ENCODE data around the gene PPA1. TPM values are rescaled to one million over a fixed set of nuclear protein-coding genes. Genes with fewer than 3 reads are reported as not detected.

The PPA1 gene
- total and polyA plus RNA-seq, 5 donors from 2014 or later, result 54.3 to 232 (median 143) TPM

DNA sequence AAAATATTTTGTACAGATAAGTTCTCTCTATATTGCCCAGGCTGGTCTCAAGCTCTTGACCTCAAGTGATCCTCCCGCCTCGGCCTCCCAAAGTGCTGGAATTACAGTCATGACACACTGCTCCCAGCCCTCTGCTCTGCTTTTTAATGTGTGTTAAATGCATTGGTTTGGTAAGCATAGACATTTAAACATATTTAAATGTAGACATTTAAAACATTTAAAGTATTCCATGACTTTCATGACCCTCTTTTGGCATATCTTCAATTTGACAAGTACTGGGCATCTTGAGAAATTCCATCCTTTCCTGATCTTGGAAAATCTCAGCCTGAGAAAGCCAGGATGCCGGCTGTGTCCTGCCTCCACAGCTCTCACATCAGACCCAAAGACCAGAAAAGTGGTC, 57.7 kb downstream of the PPA1 start:
- H3K27ac ChIP-seq (ENCODE audit: insufficient read depth, low read length, poor library complexity, severe bottlenecking), result no peak overlapping the region
- Mint-ChIP-seq H3K4me3 (peak overlapping the region in 1 of 4 donors; percentile 52), H3K4me1 (peaks cover 8 to 28% (median 12%) of the 10 kb centered on the region in 4 donors), H3K9me3 (peaks cover 0 to 2% (median 0%) of the 10 kb centered on the region in 7 donors), H3K27me3 (peaks cover 26% of the 10 kb centered on the region), H3K36me3 (no peaks in the 10 kb centered on the region), H3K27ac (no peak overlapping the region)
- peaks cover 0 to 1% of the 10 kb centered on the region in 2 experiments for H3K9me3 ChIP-seq (ENCODE audit: control insufficient read depth in 2 of 2, low read length in 2 of 2)
- H3K27me3 ChIP-seq (ENCODE audit: control insufficient read depth, insufficient read depth, low read length), result peaks cover 3% of the 10 kb centered on the region
- DNase-seq, result no peak
- no peaks in the 10 kb centered on the region for H3K36me3 ChIP-seq (ENCODE audit: control insufficient read depth, insufficient read depth, low read length)
- no peak overlapping the region for H3K4me3 ChIP-seq (ENCODE audit: low read depth, low read length)
- no peak for ATAC-seq (ENCODE audit: low read depth in 2 of 2)
- peaks cover 14% of the 10 kb centered on the region for H3K4me1 ChIP-seq (ENCODE audit: control insufficient read depth, insufficient read depth, low read length, poor library complexity, severe bottlenecking)

GRCh38 chr10:70174058-70174741, 59.0 kb downstream of the PPA1 start:
- Mint-ChIP-seq H3K9me3 (no peaks in the 10 kb centered on the region), H3K4me3 (peak overlapping the region; percentile 44 to 85 (median 76)), H3K4me1 (peaks cover 12 to 33% (median 15%) of the 10 kb centered on the region in 4 donors), H3K27me3 (peaks cover 13% of the 10 kb centered on the region), H3K36me3 (no peaks in the 10 kb centered on the region), H3K27ac (peak overlapping the region; percentile 85 to 96 (median 89))
- Histone ChIP-seq H3K27ac (ENCODE audit: insufficient read depth, low read length, poor library complexity, severe bottlenecking) (peak overlapping the region; percentile 34), H3K4me3 (ENCODE audit: low read depth, low read length) (peak overlapping the region; percentile 10), H3K9me3 (ENCODE audit: control insufficient read depth in 2 of 2, low read length in 2 of 2) (no peaks in the 10 kb centered on the region), H3K36me3 (ENCODE audit: control insufficient read depth, insufficient read depth, low read length) (no peaks in the 10 kb centered on the region), H3K4me1 (ENCODE audit: control insufficient read depth, insufficient read depth, low read length, poor library complexity, severe bottlenecking) (peaks cover 21% of the 10 kb centered on the region), H3K27me3 (ENCODE audit: control insufficient read depth, insufficient read depth, low read length) (no peaks in the 10 kb centered on the region)
- DNase-seq (peak in 2 of 3 donors; percentile 33 to 79), ATAC-seq (ENCODE audit: low read depth in 2 of 2) (peak in 1 of 2 donors; percentile 14)

DNA sequence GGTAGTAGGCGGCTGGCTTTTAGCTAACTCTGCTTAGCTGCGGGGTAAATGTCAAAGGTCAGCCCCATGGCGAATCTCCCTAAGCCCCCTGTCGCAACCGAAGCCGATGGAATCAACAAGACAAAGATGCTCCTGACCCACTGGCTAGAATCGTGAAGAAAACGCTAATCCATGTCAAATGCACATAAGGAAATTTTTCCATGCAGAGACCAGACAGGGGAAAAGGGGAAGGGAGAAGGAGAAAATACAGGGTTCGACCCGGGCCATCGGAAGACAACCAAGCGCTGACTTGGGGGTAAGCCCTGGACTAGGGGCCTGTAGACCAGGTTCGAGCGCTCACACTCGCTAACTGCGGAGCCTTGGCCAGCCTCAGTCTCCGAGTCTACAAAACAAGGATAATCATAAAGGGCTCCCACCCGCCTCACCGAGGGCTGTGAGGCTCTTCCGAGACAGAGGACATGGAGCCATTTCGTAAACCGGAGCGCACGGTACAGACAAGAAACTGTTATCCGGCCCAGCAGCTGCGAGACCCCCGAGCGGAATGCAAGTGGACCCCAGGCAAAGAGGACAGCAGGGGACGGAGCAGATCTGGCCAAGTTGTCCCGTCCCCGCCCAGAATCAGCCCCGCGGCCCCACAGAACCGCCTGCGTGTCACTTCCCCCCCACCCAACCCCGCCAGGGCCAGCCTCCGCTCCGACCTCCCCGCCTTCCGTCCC, 63.4 kb downstream of the PPA1 start:
- H3K9me3 Mint-ChIP-seq, result no peaks in the 10 kb centered on the region
- peak overlapping the region; percentile 89 to 99 (median 92) for H3K4me3 Mint-ChIP-seq
- Histone ChIP-seq H3K36me3 (ENCODE audit: control insufficient read depth, insufficient read depth, low read length) (peaks cover 13% of the 10 kb centered on the region), H3K4me3 (ENCODE audit: low read depth, low read length) (peak overlapping the region; percentile 95), H3K27me3 (ENCODE audit: control insufficient read depth, insufficient read depth, low read length) (no peaks in the 10 kb centered on the region), H3K4me1 (ENCODE audit: control insufficient read depth, insufficient read depth, low read length, poor library complexity, severe bottlenecking) (peaks cover 47% of the 10 kb centered on the region), H3K9me3 (ENCODE audit: control insufficient read depth in 2 of 2, low read length in 2 of 2) (no peaks in the 10 kb centered on the region), H3K27ac (ENCODE audit: insufficient read depth, low read length, poor library complexity, severe bottlenecking) (peak overlapping the region; percentile 91)
- H3K27ac Mint-ChIP-seq, result peak overlapping the region; percentile 91 to 95 (median 94)
- H3K27me3 Mint-ChIP-seq, result no peaks in the 10 kb centered on the region
- ATAC-seq (ENCODE audit: low read depth in 2 of 2) (peak in 1 of 2 donors; percentile 2), DNase-seq (peak in 1 of 3 donors; percentile 8)
- H3K36me3 Mint-ChIP-seq, result peaks cover 12% of the 10 kb centered on the region
- H3K4me1 Mint-ChIP-seq, result peaks cover 25 to 67% (median 47%) of the 10 kb centered on the region in 4 donors

DNA sequence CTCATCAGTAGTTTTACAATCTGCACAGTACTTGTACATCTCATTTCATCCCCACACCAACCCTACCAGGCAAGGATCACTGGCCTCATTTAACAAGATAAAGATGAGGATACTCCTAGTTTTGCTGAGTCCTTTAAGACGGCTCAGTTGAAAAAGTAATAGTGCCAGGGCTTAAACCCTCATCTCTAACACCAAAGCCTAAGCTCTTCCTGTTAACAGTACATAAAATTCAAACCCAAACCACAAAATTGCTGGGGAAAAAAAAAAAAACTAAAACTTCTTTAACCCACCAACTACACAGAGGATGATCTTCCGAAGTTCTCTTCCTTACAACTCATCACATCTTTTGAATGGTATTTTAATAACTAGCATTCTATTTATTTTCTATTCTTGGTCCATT, 64.2 kb downstream of the PPA1 start:
- peak overlapping the region; percentile 89 to 99 (median 92) for H3K4me3 Mint-ChIP-seq
- H3K27ac Mint-ChIP-seq, result peak overlapping the region; percentile 35 to 95 (median 94)
- DNase-seq (peak in 1 of 3 donors; percentile 58), ATAC-seq (ENCODE audit: low read depth in 2 of 2) (no peak)
- Histone ChIP-seq H3K27ac (ENCODE audit: insufficient read depth, low read length, poor library complexity, severe bottlenecking) (peak overlapping the region; percentile 91), H3K36me3 (ENCODE audit: control insufficient read depth, insufficient read depth, low read length) (peaks cover 15% of the 10 kb centered on the region), H3K9me3 (ENCODE audit: control insufficient read depth in 2 of 2, low read length in 2 of 2) (no peaks in the 10 kb centered on the region), H3K4me3 (ENCODE audit: low read depth, low read length) (peak overlapping the region; percentile 95), H3K27me3 (ENCODE audit: control insufficient read depth, insufficient read depth, low read length) (no peaks in the 10 kb centered on the region), H3K4me1 (ENCODE audit: control insufficient read depth, insufficient read depth, low read length, poor library complexity, severe bottlenecking) (peaks cover 45% of the 10 kb centered on the region)
- H3K36me3 Mint-ChIP-seq, result peaks cover 12% of the 10 kb centered on the region
- no peaks in the 10 kb centered on the region for H3K9me3 Mint-ChIP-seq
- peaks cover 20 to 66% (median 48%) of the 10 kb centered on the region in 4 donors for H3K4me1 Mint-ChIP-seq
- H3K27me3 Mint-ChIP-seq, result no peaks in the 10 kb centered on the region

DNA sequence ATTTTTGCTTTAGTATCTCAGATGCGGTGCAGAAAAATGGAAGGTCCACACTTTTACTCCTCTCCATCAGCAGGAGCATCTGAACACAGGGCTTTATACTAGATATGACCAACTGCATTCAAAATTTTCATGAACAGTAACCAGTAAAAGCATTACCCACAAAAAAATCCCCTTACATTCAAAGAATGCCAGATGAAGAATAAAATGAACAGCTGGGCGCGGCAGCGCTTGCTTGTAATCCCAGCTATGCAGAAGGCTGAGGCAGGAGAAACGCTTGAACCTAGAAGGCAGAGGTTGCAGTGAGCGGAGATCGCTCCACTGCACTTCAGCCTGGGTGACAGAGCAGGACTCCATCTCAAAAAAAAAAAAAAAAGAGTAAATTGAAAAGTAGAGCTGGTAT, 66.0 kb downstream of the PPA1 start:
- H3K27ac Mint-ChIP-seq, result peak overlapping the region in 1 of 3 donors; percentile 5
- peaks cover 30 to 75% (median 59%) of the 10 kb centered on the region in 4 donors for H3K4me1 Mint-ChIP-seq

DNA sequence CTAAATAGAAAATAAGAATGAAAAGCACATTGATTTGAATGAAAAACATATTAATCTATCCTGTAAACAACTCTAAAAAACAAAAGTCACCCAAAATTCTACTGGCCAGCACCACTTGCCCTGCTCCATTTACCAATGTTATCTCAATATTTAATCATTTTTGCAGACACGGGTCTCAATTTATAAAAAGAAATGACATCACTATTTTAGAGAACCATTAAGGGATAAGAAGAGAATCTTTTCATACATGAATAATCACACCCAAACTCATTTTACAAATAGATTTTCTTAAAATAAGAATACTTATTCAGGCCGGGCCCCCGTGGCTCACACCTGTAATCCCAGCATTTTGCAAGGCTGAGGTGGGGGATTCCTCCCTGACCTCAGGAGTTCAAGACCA, 66.8 kb downstream of the PPA1 start:
- DNase-seq (no peak), ATAC-seq (ENCODE audit: low read depth in 2 of 2) (no peak)
- Histone ChIP-seq H3K27ac (ENCODE audit: insufficient read depth, low read length, poor library complexity, severe bottlenecking) (no peak overlapping the region), H3K4me3 (ENCODE audit: low read depth, low read length) (no peak overlapping the region), H3K27me3 (ENCODE audit: control insufficient read depth, insufficient read depth, low read length) (no peaks in the 10 kb centered on the region), H3K36me3 (ENCODE audit: control insufficient read depth, insufficient read depth, low read length) (peaks cover 20% of the 10 kb centered on the region), H3K9me3 (ENCODE audit: control insufficient read depth in 2 of 2, low read length in 2 of 2) (no peaks in the 10 kb centered on the region), H3K4me1 (ENCODE audit: control insufficient read depth, insufficient read depth, low read length, poor library complexity, severe bottlenecking) (peaks cover 64% of the 10 kb centered on the region)
- peak overlapping the region in 3 of 4 donors; percentile 14 to 82 (median 79) for H3K4me3 Mint-ChIP-seq
- H3K27me3 Mint-ChIP-seq, result no peaks in the 10 kb centered on the region
- peaks cover 35 to 83% (median 67%) of the 10 kb centered on the region in 4 donors for H3K4me1 Mint-ChIP-seq
- peaks cover 21% of the 10 kb centered on the region for H3K36me3 Mint-ChIP-seq
- no peaks in the 10 kb centered on the region for H3K9me3 Mint-ChIP-seq
- H3K27ac Mint-ChIP-seq, result no peak overlapping the region

More for the DNA sequence above, 66.0 kb downstream of the PPA1 start:
- DNase-seq (no peak), ATAC-seq (ENCODE audit: low read depth in 2 of 2) (no peak)
- no peaks in the 10 kb centered on the region for H3K9me3 Mint-ChIP-seq
- peaks cover 21% of the 10 kb centered on the region for H3K36me3 Mint-ChIP-seq
- peaks cover 56% of the 10 kb centered on the region for H3K4me1 ChIP-seq (ENCODE audit: control insufficient read depth, insufficient read depth, low read length, poor library complexity, severe bottlenecking)
- no peaks in the 10 kb centered on the region for H3K27me3 Mint-ChIP-seq
- no peak overlapping the region for H3K27ac ChIP-seq (ENCODE audit: insufficient read depth, low read length, poor library complexity, severe bottlenecking)
- H3K9me3 ChIP-seq (ENCODE audit: control insufficient read depth in 2 of 2, low read length in 2 of 2), result no peaks in the 10 kb centered on the region
- H3K36me3 ChIP-seq (ENCODE audit: control insufficient read depth, insufficient read depth, low read length), result peaks cover 18% of the 10 kb centered on the region
- H3K4me3 Mint-ChIP-seq, result peak overlapping the region; percentile 40 to 78 (median 56)
- H3K4me3 ChIP-seq (ENCODE audit: low read depth, low read length), result peak overlapping the region; percentile 55
- H3K27me3 ChIP-seq (ENCODE audit: control insufficient read depth, insufficient read depth, low read length), result no peaks in the 10 kb centered on the region

DNA sequence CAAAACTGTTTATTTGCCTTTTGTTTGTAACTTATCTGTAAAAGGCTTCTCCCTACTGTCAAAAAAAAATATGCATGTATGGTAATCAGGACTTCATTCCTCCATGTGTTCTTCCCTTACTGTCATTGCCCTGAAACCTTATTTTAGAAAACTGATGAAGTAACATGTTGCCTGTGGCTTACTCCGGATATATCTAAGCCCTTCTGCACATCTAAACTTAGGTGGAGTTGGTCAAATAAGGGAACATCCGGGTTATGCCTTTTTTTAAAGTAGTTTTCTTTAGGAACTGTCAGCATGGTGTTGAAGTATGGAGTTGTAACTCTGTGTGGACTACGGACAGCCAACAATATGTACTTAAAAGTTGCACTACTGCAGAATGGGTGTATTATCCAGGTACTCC, 69.1 kb downstream of the PPA1 start:
- peaks cover 58% of the 10 kb centered on the region for H3K4me1 ChIP-seq (ENCODE audit: control insufficient read depth, insufficient read depth, low read length, poor library complexity, severe bottlenecking)
- H3K9me3 Mint-ChIP-seq, result no peaks in the 10 kb centered on the region
- peak overlapping the region in 3 of 4 donors; percentile 47 to 61 (median 59) for H3K4me3 Mint-ChIP-seq
- DNase-seq (peak in 1 of 3 donors; percentile 19), ATAC-seq (ENCODE audit: low read depth in 2 of 2) (no peak)
- peaks cover 32% of the 10 kb centered on the region for H3K36me3 Mint-ChIP-seq
- H3K9me3 ChIP-seq (ENCODE audit: control insufficient read depth in 2 of 2, low read length in 2 of 2), result no peaks in the 10 kb centered on the region
- H3K4me3 ChIP-seq (ENCODE audit: low read depth, low read length), result peak overlapping the region; percentile 22
- H3K27me3 Mint-ChIP-seq, result no peaks in the 10 kb centered on the region
- H3K4me1 Mint-ChIP-seq, result peaks cover 50 to 89% (median 75%) of the 10 kb centered on the region in 4 donors
- peaks cover 41% of the 10 kb centered on the region for H3K36me3 ChIP-seq (ENCODE audit: control insufficient read depth, insufficient read depth, low read length)
- H3K27ac ChIP-seq (ENCODE audit: insufficient read depth, low read length, poor library complexity, severe bottlenecking), result no peak overlapping the region
- H3K27ac Mint-ChIP-seq, result peak overlapping the region in 2 of 3 donors; percentile 34 to 86
- no peaks in the 10 kb centered on the region for H3K27me3 ChIP-seq (ENCODE audit: control insufficient read depth, insufficient read depth, low read length)
